DMS53 treated with DMSO at 0.1 percent for 48 hours (cell line): Measurements from ENCODE around the gene KLHL3.

Experiments
- DNase-seq: peaks from one replicate; lab custom pipeline; 2025; ENCODE audit not compliant: unreplicated experiment; lab: John Stamatoyannopoulos, UW

Gene KLHL3

DNA sequence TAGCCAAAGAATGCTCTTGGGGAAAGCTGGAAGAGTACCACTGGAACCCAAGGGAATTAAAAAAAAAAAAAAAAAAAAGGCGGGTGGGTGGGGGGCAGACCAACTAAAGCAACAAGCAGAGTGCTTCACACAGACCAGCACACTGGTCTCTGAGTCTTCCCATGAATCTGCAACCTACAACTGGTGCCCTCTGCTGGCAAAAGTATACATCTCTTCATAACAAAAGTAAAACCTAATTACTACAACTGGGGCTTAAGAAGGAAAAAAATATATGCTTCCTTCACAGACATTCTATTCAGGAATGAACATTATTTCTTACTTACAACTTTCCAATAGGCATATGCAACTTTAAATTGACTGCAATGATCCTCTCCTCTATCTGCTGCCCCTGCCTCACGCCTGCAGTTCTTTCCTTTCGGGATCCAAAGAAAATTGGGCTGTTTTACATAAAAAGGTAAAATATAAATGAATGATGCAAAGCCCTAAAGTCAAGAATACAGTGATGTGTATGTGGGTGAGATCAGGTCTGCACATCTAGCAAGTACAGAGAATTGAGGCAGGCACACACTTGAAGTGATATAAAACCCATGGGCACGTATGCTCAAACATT lies 7.2 kb upstream of the KLHL3 start:
- peak; percentile 68 for DNase-seq

DNA sequence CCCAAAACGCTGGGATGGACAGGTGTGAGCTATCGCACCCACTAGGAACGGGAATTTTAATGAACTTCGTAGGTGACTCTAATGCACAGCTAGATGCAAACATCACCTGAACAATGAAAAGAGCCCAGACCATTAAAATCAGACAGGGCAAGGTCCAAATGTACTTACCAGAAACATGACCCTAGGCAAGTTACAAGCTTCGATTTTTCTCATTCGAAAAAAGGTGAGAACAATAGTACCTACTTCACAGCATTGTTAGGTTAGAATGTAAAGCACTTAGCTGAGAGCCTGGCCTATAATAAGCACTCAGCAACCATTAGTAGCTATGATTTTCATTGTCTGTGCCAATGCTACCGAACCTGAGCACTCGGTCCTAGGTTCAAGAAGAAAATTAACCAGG lies 5.8 kb upstream of the KLHL3 start:
- DNase-seq = no peak

DNA sequence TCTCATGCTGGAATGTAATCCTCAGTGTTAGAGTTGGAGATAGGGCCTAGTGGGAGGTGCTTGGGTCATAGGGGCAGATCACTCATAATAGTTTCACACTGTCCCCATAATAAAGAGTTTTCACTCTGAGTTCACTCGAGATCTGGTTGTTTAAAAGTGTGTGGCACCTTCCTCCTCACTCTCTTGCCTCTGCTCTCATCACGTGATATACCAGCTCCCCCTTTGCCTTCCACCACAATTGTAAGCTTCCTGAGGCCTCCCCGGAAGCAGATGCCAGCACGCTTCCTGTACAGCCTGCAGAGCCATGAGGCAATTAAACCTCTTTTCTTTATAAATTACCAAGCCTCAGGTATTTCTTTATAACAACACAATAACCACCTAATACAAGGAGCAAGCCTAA lies 3.8 kb upstream of the KLHL3 start:
- DNase-seq = no peak

DNA sequence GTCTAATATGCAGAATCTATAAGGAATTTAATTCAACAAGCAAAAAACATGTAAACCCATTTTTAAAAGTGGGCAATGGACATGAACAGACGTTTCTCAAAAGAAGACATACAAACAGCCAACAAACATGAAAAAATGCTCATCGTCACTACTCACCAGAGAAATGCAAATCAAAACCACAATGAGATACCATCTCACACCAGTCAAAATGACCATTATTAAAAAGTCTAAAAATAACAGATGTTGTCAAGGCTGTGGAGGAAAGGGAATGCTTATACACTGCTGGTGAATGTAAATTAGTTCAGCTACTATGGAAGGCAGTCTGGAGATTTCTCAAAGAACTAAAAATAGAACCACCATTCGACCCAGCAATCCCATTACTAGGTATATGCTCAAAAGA lies 3.1 kb upstream of the KLHL3 start:
- DNase-seq = no peak

DNA sequence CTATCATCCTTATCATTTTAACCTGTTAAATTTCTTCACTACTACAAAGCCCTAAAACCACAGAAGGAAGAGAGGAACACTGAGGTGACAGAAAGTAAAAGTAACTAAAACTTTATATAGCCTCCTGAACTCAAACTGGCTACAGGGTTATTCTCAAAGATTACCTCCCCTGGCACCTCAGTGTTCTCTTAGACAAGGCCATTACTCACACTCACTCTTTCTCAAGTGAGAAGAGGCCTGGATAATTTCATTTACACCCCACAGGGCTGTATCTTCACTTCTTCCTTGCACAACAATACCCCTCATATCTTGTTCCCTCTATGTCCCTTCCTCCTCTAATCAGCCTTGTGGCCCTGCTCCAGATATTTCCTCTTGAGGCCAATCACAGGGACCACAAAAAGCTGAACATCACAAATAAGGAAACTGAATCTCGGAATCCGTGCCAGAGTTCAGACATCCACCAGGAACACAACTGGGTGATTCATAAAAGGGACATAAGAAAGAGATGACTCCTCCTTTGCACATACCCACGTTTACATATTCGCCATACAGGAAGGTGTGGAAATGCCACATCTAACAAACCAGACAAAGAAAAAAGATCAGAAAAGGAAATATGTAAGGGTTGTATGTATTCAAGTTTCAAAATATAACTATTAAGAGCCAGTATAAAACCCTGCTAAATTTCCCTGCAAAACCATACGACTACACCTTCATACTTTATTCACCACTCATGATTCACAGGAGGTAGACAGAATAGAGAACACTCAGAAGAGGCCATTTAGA lies 1.7 kb upstream of the KLHL3 start:
- no peak for DNase-seq

DNA sequence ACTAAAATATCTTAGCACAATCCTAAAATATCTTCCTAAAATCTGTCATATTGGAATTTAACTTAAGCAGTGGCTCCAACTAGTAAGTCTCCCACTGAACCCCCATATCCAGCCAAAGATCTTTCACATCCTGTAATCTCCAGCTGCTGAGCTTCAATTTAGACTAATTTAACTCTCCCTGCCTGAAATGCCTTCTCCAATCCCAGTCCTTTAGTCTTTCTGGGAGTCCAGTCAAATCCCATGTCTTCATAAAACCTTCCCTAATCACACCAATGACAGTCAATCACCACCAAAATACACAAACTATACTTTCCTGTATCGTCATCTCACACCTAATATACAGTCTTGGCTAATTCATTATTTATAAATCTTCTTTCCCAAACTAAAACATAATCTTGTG lies 607 bp upstream of the KLHL3 start:
- no peak for DNase-seq

DNA sequence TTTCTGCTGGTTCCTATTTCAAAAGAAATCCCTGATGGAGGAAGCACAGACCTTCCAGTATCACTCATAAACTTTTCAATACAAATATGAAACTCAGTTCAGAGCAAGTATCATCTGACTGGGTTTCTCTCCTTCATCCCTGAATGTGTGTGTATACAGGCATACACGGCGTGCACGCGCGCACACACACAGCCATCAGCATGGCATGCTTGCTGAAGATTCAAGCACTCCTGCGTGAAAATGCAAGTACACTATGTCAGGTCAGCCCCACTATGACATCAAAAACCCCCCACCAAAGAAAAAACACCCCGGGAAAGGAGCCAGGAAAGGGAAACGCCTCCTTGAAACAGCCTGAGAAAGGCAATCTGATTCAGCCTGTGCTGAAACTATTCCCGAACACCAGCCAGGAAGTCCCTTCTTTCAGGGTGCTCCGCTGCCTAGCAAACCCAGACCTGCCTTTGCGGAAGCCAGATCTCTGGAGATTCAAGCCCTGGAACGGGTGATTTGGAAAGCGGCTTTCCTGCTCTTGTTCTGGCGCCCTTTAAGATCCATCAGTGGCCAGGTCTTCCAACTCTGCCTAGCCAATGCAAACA lies 831 bp downstream of the KLHL3 start:
- peak; percentile 48 for DNase-seq

DNA sequence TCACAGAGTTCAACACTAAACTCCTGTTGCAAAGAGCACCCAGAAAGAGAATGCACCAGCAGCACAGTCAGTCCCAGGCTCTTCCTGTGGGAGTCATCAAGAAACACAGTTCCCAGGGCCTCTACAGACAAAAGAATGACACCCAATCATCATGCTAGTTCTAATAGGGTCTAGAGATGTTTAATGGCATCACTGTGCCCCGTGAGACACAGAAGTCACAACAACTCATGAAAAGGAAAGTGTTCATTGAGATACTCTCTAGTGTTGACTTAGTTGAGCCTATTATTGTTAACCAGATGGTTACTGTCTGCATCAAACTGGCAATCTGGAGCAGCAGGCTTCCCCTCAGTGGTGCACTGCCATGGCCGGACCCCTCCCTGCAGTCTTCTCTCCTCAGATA lies 1.6 kb downstream of the KLHL3 start:
- DNase-seq = peak; percentile 74

DNA sequence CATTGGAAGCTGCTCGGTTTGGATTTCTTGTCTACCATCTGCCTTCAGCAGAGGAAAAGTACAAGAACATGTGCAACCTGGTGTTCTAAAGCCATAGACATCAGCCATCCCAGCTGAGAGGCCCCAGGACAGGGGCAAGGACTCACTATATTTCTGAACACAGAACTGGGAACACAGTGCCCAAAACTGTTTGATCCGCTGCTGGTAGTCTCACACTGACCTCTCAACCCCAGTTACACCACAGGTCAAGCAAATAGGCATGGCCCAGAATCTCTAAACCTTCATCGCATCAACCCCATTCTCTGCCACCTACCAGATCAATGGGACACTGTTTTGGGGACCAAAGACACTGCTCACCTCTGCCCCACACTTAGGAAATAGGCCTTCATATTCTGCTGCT lies 2.0 kb downstream of the KLHL3 start:
- no peak for DNase-seq

DNA sequence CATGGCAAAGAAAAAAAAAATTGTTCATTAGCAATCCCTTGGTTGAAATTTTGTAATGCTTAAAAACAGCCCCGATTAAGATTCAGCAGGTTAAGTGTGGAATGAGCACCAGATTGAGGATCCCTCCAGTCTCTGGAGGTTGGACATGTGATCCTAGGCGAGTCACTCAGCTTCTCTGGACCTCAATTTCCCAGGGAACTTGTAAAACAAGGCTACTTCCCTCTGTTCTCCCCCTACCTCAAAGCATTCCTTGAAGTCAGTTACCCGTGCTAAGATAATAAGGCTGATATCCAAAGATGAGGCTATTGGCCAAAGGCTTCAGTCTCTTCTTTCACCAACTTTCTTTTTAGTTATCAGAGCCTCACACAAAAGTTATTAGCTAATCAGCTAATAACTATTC lies 2.9 kb downstream of the KLHL3 start:
- DNase-seq = no peak

DNA sequence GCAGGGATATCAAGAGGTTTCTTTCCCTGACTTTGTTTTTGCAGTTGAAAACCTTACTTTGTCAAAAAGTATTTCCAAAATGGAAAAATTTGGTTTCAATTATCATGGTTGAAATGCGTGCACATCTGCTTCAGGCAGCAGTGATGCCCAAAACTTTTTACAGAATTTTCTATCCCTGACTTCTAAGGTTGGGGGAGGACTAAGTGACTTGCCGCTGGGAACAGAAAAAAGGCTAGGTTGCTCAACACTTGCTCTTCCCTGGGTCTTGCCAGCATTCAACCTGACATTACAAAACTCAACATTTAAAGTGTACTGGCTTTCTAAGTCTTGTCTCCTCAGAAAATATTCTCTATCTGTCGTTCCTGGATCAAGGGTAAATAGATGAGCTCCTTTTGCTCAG lies 4.7 kb downstream of the KLHL3 start:
- DNase-seq = no peak

DNA sequence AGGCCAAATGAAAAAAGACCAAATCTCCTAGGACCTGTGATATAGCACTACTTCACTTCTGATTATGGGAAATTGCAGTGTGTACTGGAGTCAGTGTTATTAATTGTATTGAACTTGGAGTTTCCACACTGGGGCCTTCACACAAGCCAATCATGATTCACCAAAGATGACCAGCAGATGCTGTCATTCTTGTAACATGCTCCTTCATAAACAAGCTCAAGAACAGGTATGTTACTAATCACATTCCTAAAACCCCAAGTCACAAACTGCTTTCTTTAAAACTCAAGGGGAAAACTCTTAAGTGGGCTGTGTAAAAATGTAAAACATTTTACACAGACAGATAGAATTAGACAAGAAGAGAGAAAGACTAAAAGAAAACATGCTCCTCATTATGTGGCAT lies 5.6 kb downstream of the KLHL3 start:
- DNase-seq = no peak

DNA sequence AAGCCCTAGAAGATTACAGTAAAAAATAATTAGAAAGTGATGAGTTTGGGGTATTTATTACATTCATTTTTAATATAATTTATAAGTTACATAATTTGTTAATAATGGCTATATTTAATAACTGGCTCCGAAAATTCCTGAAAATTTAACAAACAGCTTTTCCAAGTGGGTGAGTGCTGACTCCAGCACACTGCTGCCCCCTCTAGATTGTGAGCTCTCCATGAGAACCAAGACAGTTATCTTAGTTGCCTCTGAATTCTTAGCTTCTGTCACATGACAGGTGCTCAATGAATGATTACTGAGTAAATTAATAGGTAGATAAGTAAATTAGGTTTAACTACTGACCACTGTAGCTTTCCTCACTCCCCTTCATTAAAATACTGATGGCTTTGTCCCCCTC lies 7.8 kb downstream of the KLHL3 start:
- DNase-seq = no peak

DNA sequence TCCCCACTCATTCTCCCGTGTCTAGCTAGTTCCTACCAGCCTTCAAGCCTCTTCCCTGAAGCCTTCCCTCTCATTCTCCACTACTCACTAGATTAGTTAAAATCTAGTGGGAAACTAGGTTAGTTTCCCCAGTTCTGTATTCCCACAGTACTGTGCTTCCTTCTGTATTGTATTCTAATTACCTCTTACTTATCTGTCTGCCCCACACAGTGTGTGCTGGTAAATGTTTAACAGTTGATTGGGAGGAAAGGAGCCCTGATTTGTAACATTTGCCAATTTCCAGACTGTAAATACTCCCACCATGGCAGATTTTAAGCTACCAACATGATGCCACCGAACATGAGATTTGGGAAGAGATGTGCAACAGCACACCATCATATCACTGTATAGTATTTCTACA lies 8.3 kb downstream of the KLHL3 start:
- DNase-seq = no peak

DNA sequence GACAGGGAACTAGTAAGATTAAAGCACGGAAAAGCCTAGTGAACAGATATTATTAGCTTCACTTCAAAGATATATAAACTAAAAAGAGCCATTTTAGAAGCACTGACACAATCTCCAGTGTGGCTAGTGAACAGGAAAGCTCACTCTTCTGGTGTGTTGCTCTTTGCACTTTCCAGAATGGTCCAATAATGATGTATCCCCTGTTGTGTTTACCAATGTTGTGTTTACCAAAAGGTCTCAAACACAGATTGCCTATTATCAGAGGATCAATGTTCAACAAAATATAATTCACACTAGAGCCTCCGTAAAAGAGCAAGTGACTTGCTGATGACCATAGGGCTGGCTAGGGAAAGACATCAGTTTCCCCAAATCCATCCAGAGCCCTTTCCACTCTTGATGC lies 11.6 kb downstream of the KLHL3 start:
- DNase-seq = no peak

DNA sequence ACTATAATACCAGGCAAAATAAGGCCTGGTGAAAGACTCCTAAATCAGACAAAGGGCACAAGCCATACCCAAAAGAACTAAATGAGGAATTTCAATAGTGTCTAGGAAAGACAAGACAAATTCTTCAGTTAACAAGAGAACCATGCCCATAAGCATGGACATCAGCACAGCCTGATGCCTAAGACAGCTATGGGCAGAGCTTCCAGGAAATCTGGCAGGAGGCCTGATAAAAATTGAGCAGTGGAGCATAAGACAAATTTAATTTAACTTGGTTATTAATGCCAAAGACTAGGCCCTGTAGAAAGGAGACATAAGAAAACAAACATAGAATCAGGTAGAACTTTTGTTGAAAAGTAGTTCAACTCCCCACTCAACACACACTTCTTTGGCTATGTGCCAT lies 17.3 kb downstream of the KLHL3 start:
- no peak for DNase-seq

DNA sequence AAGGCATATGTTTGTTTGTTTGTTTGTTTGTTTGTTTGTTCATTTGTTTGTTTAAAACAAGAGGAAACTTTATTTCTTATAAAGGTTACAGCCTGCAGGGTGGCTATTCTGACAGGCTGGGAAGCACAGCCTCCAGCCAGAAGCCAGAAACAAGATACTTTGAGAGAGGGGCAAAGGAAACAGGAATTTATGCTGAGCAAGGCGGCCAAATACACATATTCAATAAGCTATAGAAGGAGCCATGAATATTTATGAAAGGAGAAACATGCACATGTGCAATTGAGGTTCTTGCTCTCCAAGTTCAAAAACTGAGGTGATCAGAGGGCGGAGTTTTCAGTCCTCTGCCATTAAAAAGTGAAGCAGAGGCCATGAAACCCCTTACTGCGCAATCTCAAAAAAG lies 19.6 kb downstream of the KLHL3 start:
- DNase-seq = no peak

DNA sequence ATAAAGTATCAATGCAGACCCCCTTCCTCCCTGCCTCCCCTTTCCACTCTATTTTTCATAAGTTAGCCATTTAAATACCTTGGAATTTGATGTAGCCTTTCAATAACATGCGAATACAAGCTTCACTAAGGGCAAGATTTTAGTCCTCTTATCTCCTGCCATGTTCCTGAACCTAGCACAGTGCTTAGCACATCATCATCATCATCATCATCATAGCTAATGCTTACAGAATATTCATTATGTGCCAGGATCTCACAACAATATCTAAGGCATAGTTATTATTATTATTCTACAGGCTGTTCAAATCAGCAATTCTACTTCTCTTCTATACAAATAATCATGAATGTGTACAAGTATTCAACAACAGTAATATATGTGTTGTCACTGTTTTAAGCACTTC lies 20.4 kb downstream of the KLHL3 start:
- no peak for DNase-seq

DNA sequence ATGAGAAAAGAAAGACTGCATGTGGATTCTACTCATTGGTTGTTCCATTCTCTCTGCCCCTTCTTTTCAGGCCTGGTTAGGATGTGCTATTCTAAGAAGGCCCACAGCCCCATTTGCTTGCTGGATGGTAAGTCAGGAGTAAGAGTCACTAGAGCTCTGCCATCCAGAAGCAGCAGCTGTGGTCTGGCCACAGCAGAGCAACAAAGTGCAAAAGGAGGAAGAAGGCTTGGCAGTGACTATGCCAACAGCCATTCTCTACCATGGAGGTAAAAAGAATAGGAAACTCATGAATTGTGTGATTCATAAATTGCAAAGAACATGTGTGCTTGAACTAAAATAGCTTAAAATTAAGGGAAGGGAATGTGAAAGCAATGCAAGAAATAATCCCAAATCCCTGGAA lies 20.9 kb downstream of the KLHL3 start:
- no peak for DNase-seq

DNA sequence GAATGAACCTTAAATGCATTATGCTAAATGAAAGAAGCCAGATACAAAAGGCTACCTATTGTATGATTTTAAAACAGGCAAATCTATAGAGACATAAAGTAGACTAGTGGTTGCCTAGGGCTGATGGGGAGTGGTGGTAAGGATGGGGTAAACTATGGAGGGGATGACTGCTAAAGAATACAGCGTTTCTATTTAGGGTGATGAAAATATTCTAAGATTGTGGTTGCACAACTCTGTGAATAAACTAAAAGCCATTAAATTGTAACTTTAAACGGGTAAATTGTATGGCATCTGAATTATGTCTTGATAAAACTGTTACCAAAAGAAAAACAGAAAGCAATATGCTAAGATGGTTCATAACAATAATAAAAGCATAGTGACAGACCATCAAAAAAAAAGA lies 21.4 kb downstream of the KLHL3 start:
- DNase-seq = no peak

DNA sequence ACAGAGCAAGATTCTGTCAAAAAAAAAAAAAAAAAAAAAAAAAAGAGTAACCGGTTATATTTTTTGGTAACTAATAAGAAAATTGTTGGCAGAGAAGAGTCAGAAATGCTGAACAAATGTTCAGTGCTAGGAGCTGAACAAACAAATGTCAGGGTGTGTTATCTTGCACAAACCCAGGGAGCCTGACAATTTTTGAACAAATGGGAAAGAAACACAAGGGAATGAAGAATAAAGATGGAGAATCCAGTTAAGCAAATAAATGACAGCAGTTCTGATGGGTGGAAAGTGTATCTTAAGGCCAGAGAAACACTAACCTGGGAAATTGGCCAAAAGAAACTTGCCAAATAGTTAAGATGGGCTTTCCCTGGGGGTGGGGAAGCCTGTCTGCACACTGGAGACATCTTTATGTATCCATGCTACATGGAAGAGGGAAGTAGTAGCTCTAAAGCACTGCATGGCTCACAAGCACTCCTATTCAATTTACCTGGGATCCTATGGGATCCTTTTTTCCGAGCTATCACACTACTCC lies 23.7 kb downstream of the KLHL3 start:
- DNase-seq = no peak

DNA sequence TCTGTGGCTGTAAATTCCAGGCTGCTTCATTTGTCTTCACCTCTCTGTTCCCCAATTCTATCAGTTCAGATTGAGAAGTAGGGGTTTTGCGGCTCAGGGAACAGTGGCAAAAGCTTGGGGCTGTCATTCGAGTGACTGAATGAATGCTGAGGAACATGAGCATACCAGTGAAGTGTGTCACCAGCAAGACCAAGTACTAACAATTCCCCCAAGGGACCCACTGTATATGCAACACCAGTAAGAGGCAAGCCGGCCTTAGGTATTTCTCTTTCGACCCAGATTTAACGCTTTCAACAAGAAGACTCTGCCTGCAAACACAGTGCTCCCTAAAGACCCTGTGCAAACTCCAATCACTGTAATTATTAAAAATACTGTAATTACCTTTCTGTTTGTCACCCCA lies 25.8 kb downstream of the KLHL3 start:
- DNase-seq = no peak
